T-helper 22 cell (primary cell): ENCODE measurements around the gene ERVK3-1.
A peak's percentile ranks its signal among the peaks of the same experiment; 100 is the strongest.
"Not testable (repeated sequence)": the region's sequence is repeated elsewhere in the genome, so short reads cannot be mapped to it uniquely, and the experiment has no call there.

Source experiments
- DNase-seq: peaks from one replicate; pipeline ENCODE4 v3.0.0-alpha.2; 2020; ENCODE audit warnings: low read depth

The ERVK3-1 gene

DNA sequence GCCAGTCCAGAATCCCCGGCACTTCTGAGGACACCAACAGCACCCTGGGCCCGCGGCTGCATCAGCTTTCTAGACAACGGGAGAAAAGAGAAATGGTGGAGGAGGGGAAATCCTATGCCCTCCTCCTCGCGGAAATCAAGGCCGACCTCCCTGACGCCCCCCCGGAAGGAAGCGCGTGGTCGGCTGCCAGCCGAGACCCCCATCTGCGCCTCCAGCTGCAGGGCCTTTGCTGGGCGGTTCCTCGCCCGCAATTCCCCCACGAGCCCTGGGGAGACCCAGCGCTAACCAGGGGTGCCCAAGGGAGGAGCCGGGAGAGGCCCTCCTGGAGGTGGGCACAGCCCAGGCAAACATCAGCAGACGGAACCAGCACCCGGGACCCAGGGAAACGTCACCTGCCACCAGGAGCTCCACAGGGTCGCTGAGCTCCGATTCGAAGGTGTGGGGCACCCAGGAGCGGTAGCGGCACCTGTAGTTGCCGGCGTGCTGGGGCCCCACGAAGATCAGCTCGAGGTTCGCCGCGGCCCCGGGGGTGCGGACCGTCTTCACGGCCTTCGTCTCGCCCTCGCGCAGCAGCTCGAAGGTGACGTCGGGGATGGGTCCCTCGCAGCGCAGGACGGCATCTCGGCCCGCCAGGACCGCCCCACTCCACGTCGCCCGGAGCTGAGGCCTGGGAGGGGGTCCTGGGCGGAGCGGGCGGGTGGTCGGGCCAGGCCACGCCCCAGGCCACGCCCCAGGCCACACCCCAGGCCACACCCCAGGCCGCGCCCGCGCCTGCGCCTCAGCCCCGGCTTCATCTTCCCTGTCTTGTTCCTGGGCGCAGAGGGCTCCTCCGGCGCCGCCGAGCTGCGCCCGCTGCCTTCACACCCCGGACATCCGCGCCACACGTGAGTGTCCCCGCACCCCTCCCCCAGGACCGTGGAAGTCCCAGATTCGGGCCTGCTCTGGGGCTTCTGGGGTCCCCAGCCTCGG lies 42.1 kb downstream of the ERVK3-1 start:
- peak; percentile 67 for DNase-seq

DNA sequence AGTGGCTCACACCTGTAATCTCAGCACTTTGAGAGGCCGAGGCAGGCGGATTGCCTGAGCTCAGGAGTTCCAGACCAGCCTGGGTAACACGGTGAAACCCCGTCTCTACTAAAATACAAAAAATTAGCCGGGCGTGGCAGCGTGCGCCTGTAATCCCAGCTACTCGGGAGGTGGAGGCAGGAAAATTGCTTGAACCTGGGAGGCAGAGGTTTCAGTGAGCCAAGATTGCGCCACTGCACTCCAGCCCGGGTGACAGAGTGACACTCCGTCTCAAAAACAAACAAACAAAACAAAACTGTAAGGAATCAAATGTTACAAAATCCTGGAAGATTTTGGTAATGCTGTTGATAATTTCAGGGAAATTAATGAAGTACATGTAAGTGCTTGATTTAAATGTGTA lies 42.9 kb downstream of the ERVK3-1 start:
- not testable (repeated sequence) for DNase-seq

DNA sequence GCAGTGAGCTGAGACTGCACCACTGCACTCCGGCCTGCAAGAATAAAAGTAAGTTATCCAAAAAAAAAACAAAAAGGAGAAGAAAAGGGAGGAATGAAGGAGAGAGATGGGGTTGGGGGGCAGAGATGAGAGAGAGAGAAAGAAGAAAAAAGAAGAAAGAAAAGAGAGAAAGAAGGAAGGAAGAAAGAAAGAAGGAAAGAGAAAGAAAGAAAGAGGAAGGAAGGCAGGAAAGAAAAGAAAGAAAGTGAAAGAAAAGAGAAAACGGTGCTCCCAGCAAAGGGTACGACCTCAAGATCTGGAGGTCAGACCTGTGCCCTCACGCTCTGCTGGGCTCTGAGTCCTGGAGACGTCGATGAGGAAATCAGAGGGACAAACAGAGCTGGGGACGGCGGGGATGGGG lies 44.4 kb downstream of the ERVK3-1 start:
- DNase-seq = no peak

DNA sequence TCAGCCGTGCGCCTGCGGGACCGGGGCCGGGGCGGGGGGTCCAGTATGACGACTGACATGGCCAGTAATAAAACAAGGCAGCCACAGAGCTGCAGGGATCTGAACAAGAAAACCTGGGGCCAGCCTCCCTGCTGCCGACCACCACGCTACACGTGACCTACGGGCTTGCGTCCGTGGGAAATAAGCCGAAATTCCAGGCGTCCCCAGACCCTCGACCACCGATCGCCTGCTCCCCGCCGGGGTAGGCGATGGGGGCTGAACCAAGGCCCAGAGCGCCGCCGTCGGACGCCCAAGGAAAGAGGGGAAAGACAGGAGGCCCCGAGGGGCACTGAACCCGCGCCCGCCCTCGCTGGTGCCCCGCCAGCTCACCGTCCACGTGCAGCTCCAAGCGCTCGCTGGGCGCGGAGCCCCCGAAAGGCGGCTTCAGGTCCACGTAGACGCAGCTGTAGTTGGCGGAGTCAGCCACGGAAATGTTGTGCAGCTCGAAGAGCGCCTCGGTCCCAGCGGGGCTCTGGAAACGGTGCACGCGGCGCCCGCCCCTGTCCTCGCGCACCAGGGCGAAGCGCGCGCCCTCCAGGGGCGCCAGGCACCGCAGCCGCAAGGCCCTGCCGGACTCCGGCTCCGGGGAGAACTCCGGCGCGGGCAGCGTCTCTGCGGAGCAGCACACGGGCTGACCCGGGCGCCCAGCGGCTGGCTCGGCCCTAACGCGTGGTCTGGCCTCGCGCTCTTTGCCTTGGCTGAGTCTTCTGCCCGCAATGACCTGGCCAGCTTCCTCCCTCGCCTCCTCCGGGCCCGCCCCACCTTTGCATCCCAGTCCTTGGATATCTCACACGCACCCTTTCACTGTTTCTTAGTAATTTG lies 45.1 kb downstream of the ERVK3-1 start:
- DNase-seq = no peak

DNA sequence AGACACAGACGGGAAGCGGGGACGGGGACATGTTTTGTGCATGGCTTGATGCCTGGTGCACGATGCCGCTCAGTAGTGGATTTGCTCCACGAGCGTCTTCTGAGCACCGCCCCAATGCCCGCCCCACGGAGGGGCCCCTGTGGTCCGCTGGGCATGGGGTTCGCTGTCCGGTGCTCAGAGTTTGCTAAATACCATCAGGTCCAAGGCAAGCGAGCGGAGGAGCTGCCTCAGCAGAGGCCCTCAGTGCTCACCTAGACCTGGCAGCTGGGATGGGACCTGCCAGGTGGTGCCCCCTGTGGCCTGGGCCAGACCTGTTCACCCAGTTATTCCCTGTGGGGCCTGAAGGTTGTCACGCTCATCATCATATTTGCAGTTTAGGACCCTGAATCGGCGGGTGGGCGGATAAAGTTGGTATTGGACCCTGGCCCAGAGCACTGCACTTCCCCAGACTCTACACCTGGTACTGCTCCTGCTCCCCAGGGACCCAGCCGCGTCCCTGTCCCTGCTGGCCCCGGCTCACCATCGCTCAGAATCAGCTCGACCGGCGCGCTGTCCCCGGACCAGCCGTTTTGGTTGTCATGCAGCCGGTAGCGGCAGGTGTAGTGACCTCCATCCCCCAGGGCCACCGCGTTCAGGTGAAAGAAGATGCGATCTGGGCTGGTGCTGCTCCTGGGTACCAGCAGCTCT lies 45.8 kb downstream of the ERVK3-1 start:
- DNase-seq = no peak

DNA sequence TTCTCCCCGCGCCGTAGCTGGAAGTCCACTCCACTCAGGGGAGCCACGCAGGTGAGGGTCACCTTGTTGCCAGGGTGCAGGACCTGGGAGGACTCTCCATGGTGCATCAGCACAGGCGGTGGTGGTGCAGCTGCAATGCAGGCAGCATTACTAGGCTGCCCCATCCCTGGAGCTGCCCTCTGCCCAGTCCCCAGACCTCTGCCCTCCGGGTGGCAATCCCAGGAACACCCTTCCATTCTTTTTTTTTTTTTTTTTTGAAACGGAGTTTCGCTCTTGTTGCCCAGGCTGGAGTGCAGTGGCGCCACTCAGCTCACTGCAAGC lies 46.3 kb downstream of the ERVK3-1 start:
- no peak for DNase-seq

DNA sequence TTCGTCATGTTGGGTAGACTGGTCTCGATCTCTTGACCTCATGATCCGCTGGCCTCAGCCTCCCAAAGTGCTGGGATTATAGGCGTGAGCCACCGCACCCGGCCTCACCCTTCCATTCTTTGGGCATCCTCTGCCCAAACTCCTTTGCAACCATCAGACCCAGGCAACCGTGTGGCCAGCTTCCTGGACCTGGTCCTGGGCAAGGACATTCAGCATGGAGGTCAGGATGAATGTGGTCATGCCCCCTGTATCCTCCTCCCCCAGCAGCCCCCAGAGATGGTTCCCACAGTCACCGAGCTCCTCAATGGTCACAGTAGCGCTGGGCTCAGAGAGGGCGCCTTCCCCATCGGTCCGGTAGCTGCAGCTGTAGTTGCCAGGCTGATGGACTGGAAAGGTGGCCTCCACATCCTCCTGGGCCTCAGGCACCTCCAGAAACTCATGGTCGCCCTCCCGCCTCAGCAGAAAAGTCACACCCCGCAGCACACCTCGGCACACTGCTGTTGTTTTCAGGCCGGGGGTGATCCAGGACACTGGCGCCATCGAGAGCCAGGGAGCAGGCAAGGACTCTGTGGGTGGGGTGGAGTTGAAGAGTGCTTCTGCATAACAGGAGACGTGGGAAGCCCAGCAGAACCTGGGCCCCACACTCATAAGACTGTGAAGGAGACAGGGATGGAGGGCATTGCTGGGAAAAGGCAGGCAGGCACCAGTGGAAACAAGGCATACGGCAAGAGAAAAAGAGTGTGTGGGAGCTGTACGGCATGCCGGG lies 47.0 kb downstream of the ERVK3-1 start:
- no peak for DNase-seq

DNA sequence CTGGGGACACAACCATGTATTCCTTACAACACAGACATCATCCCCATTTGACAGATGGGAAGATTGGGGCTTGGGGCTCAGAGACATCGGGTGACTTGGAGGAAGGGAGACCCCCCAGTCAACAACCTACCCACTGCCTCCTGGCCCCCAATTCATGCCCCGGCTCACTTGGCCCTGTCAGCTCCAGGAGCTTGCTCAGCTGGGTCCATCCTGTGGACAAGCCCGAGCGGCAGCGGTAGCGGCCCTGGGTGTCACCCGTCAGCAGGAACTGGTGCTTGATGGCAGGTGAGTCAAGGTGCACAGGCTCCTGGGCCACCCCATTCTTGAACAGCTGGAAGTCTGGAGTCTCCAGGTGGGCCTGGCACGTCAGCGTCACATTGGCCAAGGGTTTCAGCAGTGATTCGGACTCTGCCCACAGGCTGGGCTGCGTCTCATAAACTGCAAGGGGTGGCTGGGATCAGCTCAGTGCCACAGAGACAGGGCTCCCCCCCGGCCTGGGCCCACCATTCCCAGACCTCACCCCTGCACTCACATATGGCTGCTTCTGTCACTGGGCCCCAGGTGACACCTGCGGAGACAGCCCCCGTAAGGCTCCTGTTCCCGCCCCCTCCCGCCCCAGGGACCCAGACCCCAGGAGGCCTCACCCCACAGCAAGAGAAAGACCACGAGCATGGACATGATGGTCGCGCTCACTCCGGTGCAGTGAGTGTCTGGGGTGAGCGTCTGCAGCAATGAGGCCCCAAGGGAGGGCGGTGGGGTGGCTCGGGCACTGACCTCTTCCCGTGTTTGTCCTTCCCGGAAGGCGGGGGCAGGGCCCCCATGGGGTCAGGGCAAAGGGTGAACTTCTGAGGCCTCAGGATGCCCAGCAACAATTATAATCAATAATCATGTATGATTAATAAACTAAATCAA lies 47.8 kb downstream of the ERVK3-1 start, which contains the start of gene A1BG:
A1BG (minus strand) TSS at position 733 of the 912 bp plus-strand sequence; CDS start at position 678, 55 bp downstream.
- DNase-seq = no peak

DNA sequence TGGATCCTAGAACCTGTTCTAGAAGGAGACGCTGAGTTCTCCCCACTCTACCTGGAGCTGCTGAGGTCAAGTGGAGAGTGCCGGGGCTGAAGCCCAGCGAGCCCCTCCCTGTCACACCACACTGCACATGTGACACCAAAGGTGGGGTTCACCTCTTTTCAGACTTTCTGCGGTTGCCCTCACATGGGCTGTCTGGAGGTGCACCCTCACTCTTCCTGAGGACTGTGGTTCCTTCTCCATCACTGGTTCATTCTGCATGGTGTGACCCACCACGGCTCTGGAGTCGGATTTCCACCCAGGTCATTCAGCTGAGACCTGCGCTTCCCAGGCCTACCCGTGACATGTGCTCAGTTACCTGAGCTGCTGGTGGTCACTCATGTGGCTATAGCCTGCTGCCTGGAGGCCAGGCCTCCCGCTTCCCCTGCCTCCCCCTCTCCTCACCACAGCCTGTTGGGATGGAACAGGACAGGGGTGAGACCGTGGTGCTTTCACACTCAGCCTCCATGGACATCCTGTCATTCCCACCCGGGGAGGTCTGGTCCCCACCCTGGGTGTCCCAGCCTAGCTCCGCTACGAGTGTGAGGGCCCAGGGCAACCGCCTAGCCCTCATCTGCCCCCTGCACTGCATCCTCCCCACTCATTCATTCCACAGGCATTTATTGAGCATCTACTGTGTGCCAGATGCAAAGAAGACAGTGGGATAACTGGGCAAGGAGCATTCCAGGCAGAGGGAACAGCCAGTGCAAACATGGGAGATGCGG lies 48.7 kb downstream of the ERVK3-1 start:
- DNase-seq = no peak

DNA sequence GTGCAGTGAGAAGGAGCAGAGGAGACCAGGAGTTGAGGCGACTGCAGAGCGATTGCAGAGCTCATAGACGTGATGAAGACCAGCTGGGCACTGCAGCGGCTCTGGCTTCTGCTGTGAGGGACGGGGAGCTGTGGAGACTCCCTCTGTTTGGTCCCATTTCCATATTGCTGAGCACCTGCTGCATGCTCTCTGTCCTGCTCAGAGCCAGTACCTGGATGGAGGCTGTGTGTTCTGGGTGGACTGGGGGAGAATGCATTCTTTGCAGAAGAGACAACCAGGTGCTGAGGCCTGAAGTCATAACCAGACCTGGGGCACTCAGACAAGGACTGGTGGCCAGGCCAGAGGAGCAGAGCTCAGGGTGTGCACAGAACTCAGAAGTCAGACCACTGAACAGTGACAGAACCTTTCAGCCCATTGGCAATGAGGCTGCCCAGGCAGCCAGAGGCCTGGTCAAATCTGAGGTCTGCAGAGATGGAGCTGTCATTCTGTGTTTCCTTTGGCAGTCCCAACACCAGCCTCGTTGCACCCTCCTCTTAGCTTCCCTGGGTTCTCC lies 49.4 kb downstream of the ERVK3-1 start:
- no peak for DNase-seq

DNA sequence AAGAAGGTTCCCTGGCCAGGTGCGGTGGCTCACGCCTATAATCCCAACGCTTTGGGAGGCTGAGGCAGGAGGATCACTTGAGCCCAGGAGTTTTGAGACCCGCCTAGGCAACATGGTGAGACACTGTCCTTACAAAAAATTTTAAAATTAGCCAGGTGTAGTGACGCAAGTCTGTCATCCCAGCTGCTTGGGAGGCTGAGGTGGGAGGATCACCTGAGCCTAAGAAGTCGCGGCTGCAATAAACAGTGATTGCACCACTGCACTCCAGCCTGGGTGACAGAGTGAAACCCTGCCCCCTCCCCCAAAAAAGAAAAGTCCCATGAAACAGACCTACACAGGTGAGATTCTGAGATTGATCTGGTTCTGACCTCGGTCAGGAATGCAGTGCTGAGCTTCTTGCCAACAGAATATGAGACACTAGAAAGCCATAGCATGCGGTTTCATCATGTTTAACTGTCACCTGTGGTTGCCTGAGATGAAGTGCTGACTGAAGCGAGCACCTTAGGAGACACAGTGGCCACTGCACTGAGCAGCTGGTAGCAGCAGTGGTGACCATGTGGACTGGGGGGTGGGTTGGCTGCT lies 50.1 kb downstream of the ERVK3-1 start:
- no peak for DNase-seq

DNA sequence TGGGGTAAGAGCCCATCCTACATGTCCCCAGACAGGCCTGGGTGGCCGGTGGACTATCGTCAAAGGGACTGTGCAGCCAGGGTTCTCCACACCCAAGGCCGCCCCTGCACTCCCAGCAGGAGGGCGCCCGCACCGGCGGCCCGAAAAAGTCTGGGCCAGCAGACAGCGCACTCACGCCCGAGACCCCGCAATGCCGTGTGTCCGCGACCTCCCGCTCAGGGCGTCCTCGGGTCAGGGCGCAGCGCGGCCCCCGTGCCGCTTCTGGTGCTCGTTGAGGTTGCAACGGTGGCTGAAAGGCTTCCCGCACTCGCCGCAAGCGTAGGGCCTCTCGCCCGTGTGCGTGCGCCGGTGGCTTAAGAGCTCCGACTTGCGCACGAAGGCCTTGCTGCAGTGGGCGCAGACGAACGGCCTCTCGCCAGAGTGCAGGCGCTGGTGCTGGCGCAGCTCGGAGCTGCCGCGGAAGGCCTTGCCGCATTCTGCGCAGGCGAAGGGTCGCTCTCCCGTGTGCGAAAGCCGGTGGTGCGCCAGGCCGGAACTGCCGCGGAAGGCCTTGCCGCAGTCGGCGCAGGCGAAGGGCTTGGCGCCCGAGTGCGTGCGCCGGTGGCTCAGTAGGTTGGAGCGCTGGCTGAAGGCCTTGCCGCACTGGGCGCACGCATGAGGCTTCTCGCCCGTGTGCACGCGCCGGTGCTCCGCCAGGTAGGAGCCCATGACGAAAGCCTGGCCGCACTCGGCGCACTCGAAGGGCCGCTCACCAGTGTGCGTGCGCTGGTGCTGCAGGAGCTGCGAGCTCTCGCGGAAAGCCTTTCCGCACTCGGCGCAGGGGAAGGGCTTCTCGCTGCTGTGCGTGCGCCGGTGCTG lies 51.0 kb downstream of the ERVK3-1 start:
- DNase-seq = no peak

DNA sequence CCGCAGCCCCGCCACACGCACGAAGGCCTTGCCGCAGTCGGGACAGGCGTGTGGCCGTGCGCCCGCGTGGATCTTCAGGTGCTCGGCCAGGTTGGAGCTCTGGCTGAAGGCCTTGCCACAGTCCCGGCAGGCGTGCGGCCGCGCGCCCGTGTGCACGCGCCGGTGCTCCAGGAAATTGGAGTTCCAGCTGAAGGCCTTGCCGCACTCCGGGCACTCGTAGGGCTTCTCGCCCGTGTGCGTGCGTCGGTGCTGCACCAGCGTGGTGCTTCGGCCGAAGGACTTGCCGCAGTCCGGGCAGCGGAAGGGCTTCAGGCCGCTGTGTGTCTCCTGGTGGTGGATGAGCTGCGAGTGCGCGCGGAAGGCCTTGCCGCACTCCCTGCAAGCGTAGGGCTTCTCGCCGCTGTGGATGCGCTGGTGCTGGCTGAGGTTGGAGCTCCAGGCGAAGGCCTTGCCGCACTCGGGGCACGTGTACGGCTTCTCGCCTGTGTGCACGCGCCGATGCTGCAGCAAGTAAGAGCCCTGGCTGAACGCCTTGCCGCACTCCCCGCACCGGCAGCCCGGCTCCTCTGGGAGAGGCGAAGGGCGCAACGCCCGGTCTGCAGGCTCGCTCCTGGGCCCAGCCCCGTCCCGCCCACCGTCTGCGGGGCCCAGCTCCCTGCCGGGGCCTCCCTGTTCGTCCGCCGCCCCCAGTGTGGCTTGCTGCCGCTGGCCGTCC lies 51.7 kb downstream of the ERVK3-1 start:
- DNase-seq = no peak

DNA sequence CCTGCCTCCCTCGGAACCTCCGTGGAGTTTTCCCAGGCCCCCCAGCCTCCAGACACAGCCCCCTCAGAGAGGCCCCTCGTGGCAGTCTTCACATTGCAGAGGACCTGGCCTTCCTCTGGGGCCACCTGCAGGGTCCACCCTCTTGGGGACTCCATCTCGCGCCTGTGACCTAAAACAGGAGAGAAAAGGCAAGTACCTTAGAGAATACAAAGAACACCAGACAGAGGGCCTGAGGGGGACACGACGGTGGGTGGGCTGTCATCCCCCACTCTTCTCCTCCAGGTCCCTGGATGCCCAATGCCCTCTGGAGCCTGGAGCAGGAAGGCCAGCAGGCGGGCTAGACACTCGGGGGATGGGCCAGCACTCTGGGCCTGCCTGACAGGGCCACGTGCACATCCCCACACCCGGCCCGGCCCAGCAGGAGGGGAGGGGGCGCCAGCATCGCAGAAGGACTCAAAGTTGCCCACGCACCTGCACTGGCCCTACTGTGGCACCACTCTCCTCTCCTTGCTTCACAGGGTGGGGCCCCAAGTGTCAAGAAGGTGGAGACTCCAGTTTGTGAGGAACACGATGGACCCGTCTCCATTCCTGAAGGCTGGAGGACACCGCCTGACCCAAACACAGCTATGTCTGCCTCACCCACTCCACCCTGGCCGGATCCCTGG lies 52.4 kb downstream of the ERVK3-1 start:
- DNase-seq = no peak

DNA sequence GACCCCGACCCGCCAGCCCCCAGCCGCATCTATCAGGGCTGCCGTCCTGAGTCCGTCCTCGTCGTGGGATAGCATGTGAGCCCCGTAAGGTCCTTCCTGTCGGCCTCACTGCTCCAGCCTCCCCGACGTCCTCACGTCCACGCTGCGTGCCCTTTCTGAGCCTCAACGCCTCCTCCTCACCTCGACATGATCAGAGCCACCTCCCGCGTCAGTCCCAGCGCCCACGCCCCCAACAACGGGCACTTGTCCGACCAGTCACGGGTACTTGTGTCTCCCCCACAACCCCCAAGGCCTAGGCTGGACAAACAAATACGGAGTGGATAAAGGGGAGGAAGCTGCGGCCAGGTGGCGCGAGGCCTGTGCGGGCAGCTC lies 56.7 kb downstream of the ERVK3-1 start:
- DNase-seq = no peak

DNA sequence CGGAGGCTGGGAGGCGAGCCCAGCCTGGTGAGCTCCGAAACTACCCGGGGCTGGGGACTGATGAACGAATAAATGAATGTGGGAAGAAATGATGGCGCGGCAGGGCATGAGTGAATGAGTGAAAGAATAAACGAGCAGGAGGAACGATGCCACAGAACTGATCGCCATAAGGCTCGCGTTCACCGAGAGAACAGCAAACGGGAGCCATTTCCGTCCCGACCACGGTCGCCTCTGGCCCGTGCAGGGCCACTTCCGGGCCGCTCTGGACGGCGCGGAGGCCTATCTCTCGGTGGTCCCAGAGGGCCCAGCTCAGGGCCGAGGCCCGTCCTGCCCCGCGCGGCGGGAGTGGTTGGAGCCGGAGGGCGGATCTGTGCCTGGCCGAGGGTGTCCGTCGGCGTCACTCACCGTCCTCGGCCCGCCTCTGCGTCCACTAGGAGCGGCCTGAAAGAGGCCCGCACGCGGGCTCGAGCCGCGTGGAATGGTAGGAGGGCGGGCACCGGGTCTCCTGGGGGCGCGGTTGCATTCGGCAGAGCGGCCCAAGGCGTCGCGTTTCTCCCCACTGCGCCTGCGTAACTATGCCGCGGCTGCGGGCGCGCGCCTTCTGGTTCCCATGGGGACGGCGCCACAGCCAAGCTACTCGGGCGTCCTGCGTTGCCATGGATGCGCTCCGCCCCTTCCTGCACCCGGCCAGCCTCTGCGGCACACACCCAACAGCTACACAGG lies 57.3 kb downstream of the ERVK3-1 start, which contains the start of gene ZNF497:
ZNF497 (minus strand) TSS at position 480 of the 723 bp plus-strand sequence. CDS start 5,116 bp downstream, outside the sequence.
- peak; percentile 89 for DNase-seq
